ENCODE measurements around the gene DLG4. TPM values are rescaled to one million over a fixed set of nuclear protein-coding genes. Genes with fewer than 3 reads are reported as not detected.

The DLG4 gene
- total and polyA plus RNA-seq, 3 donors from 2014 or later, result 26.3 to 49.8 (median 45.9) TPM

DNA sequence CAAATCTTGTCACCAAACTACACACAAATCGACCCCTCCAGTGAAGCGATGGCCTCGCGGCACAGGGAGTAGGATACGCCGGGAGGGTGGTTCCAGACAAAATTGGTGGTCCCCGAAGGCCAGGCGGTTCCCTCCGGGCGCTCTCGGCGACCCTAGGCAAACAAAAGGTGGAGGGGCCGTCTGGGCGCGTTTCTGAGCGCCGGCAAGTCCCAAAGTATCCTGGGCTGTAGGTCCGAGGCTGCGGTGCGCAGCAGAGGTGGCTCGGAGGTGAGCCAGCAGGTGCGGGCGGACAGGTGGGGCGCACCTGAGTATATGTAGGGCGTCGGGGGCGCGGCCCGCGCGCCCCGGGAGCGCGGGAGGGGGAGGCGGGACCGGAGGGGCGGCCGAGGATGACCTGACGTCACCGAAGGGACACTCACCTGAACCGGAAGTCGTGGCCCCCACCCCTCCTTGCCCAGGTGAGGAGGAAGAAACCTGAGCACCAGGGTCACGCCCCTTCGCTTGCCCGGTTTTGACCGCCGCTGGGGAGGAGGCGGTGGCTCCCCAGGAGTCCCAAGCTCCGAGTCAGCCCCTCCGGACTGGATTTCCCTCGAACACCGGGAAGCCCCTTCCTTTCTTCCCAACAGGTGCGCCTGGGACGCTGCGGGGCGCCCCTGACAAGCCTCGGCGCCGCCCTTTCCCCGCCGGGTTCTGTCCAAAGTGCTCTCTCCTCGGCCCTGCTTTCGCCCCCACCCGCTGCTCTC, 42.7 kb upstream of the DLG4 start, which contains the start of gene CLDN7:
Gene CLDN7, minus strand, starts transcription at position 287 of the 743 bp plus-strand sequence. CDS start 435 bp downstream, outside the sequence.
- DNase-seq, result no peak
- 3 to 6% methylated on average over 51 to 64 of the region's 64 CpGs for WGBS, 2 donors
- Histone ChIP-seq H3K27ac (no peak within 1 kb of the TSS), H3K36me3 (ENCODE audit: low read depth, missing control alignments) (no peaks in the 10 kb centered on the region), H3K9me3 (no peaks in the 10 kb centered on the region), H3K4me3 (peak within 1 kb of the TSS; percentile 45 to 52), H3K27me3 (no peaks in the 10 kb centered on the region), H3K4me1 (peaks cover 8% of the 10 kb centered on the region)
- intact Hi-C loops (cut with DNase I; ENCODE audit: low total_unique reads), result no loop called here
- no peak for TF ChIP-seq CTCF (IDR thresholded peaks at IDR 0.05)
- no peak for TF ChIP-seq POLR2A (IDR thresholded peaks at IDR 0.05)

DNA sequence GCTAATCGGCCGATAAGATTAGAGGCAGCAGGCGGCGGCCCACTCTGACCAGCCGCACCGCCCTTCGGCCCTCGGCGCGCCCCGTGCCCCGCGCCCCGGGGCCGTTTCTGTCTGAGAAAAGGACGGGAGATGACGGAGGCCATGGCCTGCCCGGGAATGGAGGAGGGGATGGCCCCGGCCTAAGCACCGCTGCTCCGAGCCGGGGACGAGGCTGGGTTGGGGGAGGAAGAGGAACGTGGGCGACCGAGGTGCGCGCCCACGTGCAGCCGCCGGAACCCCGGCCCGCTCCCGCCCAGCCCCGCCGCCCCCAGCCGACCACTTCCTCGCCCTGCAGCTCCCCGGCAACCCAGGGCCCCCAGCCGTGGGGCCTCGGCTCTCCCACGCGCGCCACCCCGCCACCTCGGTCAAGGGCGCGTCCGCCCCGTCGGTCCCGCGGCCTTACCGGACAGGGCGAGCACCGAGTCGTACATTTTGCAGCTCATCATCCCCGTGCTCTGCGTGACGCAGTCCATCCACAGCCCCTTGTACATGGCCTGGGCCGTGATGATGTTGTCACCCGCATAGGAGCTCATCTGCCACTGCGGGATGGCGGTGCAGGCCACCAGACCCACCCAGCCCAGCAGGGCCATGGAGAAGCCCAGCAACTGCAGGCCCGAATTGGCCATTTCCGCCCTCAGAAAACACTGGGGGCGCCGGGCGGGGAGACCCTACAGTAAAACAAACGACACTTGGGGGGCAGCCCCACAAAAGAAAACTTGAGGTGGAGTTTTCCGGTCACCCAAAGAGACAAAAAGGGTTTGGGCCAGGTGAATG, 41.9 kb upstream of the DLG4 start:
- intact Hi-C loops (cut with DNase I; ENCODE audit: low total_unique reads), result no loop called here
- Histone ChIP-seq H3K27ac (no peak overlapping the region), H3K4me3 (peak overlapping the region; percentile 45 to 52), H3K27me3 (no peaks in the 10 kb centered on the region), H3K36me3 (ENCODE audit: low read depth, missing control alignments) (no peaks in the 10 kb centered on the region), H3K4me1 (peaks cover 8% of the 10 kb centered on the region), H3K9me3 (no peaks in the 10 kb centered on the region)
- TF ChIP-seq CTCF (IDR thresholded peaks at IDR 0.05) (no peak), POLR2A (IDR thresholded peaks at IDR 0.05) (no peak)
- no peak for DNase-seq
- WGBS, 2 donors, result 5 to 7% methylated on average over 22 to 52 of the region's 71 CpGs

- DNase-seq, result no peak
- Histone ChIP-seq H3K27ac (no peak overlapping the region), H3K4me3 (peak overlapping the region; percentile 45 to 52), H3K9me3 (no peaks in the 10 kb centered on the region), H3K27me3 (no peaks in the 10 kb centered on the region), H3K36me3 (ENCODE audit: low read depth, missing control alignments) (no peaks in the 10 kb centered on the region), H3K4me1 (peaks cover 8% of the 10 kb centered on the region)
- intact Hi-C loops (cut with DNase I; ENCODE audit: low total_unique reads), result no loop called here
- WGBS, 2 donors, result 8 to 40% methylated on average over 1 to 34 of the region's 54 CpGs
- no peak for TF ChIP-seq POLR2A (IDR thresholded peaks at IDR 0.05)
- TF ChIP-seq CTCF (IDR thresholded peaks at IDR 0.05), result no peak
Observed at GRCh38 chr17:7260651-7261378, 41.2 kb upstream of the DLG4 start.

GRCh38 chr17:7260151-7260550, 40.5 kb upstream of the DLG4 start:
- Histone ChIP-seq H3K4me1 (peaks cover 8% of the 10 kb centered on the region), H3K4me3 (no peak overlapping the region), H3K9me3 (no peaks in the 10 kb centered on the region), H3K27ac (no peak overlapping the region), H3K36me3 (ENCODE audit: low read depth, missing control alignments) (no peaks in the 10 kb centered on the region), H3K27me3 (no peaks in the 10 kb centered on the region)
- TF ChIP-seq POLR2A (IDR thresholded peaks at IDR 0.05) (no peak), CTCF (IDR thresholded peaks at IDR 0.05) (no peak)
- DNase-seq, result no peak
- WGBS, 2 donors, result 75 to 80% methylated on average over 4 of the region's 4 CpGs
- intact Hi-C loops (cut with DNase I; ENCODE audit: low total_unique reads), result no loop called here
